Mesendoderm (in vitro differentiated cells): ENCODE data around the gene AGPAT1.

Experiments
- DNase-seq: peaks from one replicate; pipeline ENCODE4 v3.0.0; 2013
- H2AK5ac ChIP-seq: 2 replicates; pipeline ENCODE4 v1.6.1; 2013; ENCODE audit warnings: low read length, inconsistent platforms
- H2BK120ac ChIP-seq: 2 replicates; pipeline ENCODE4 v1.6.1; 2013; ENCODE audit warnings: low read depth, mild to moderate bottlenecking, low read length, moderate library complexity, mixed read lengths
- H2BK15ac ChIP-seq: replicated peaks from 2 replicates; pipeline ENCODE4 v1.6.1; 2013; ENCODE audit warnings: low read depth, mild to moderate bottlenecking, moderate library complexity
- H2BK5ac ChIP-seq: 2 replicates; pipeline ENCODE4 v1.6.1; 2013; ENCODE audit warnings: low read length, inconsistent platforms
- H3K18ac ChIP-seq: 2 replicates; pipeline ENCODE4 v1.6.1; 2013; ENCODE audit warnings: mild to moderate bottlenecking, low read length, mixed read lengths
- H3K23ac ChIP-seq: one replicate; pipeline ENCODE4 v1.6.1; 2013; ENCODE audit warnings: low read length
- H3K27ac ChIP-seq: 2 replicates; pipeline ENCODE4 v1.5.1; 2013; ENCODE audit warnings: low read depth, mild to moderate bottlenecking, inconsistent platforms, low read length, moderate library complexity
- H3K27me3 ChIP-seq: 2 replicates; pipeline ENCODE4 v1.6.1; 2013; ENCODE audit warnings: low read length, control low read depth, mild to moderate bottlenecking, inconsistent platforms; ENCODE audit not compliant: insufficient read depth, poor library complexity
- H3K36me3 ChIP-seq: 2 replicates; pipeline ENCODE4 v1.6.1; 2013; ENCODE audit warnings: low read length, inconsistent platforms; ENCODE audit not compliant: control insufficient read depth, insufficient read depth
- H3K4ac ChIP-seq: one replicate; pipeline ENCODE4 v1.6.1; 2013; ENCODE audit warnings: low read depth, mild to moderate bottlenecking, low read length, moderate library complexity
- H3K4me1 ChIP-seq: 2 replicates; pipeline ENCODE4 v1.6.1; 2013; ENCODE audit warnings: low read depth, low read length, inconsistent platforms; ENCODE audit not compliant: control insufficient read depth
- H3K4me2 ChIP-seq: 2 replicates; pipeline ENCODE4 v1.6.1; 2013; ENCODE audit warnings: low read length
- H3K4me3 ChIP-seq: 2 replicates; pipeline ENCODE4 v1.5.1; 2013; ENCODE audit warnings: mild to moderate bottlenecking, low read length
- H3K56ac ChIP-seq: one replicate; pipeline ENCODE4 v1.6.1; 2013; ENCODE audit warnings: low read length
- H3K79me1 ChIP-seq: 2 replicates; pipeline ENCODE4 v1.6.1; 2013; ENCODE audit warnings: low read length, inconsistent platforms
- H3K79me2 ChIP-seq: 2 replicates; pipeline ENCODE4 v1.6.1; 2013; ENCODE audit warnings: mild to moderate bottlenecking, low read length; ENCODE audit not compliant: control insufficient read depth, insufficient read depth
- H3K9ac ChIP-seq: 2 replicates; pipeline ENCODE4 v1.6.1; 2013; ENCODE audit warnings: low read length, inconsistent platforms
- H4K5ac ChIP-seq: one replicate; pipeline ENCODE4 v1.6.1; 2013; ENCODE audit warnings: low read length
- H4K8ac ChIP-seq: one replicate; pipeline ENCODE4 v1.6.1; 2013; ENCODE audit warnings: low read depth, mild to moderate bottlenecking, control low read depth, low read length, moderate library complexity
- WGBS: extraction: QIAGEN DNeasy Blood & Tissue Kit; methylation state at CpG from one replicate; pipeline ENCODE4 v1.1.7; 2013; ENCODE audit warnings: low lambda C conversion rate, missing lambda C conversion rate; ENCODE audit not compliant: insufficient coverage; ENCODE audit errors: extremely low coverage; 5-methylcytosine and 5-hydroxymethylcytosine counted together

The AGPAT1 gene

GRCh38 chr6:32182555-32182981, 6.7 kb upstream of the AGPAT1 start:
- peaks cover 5% of the 10 kb centered on the region for H3K79me1 ChIP-seq
- no peak overlapping the region for H2BK120ac ChIP-seq
- no peak overlapping the region for H2AK5ac ChIP-seq
- WGBS: no CpG with 5 or more reads among the region's 10 CpGs
- no peak overlapping the region for H3K23ac ChIP-seq
- no peak overlapping the region for H3K4me2 ChIP-seq
- H3K79me2 ChIP-seq: peaks cover 7% of the 10 kb centered on the region
- peak overlapping the region; percentile 1 for H3K9ac ChIP-seq
- no peak overlapping the region for H4K8ac ChIP-seq
- no peak overlapping the region for H3K4ac ChIP-seq
- no peak overlapping the region for H3K4me3 ChIP-seq
- H2BK5ac ChIP-seq: no peak overlapping the region
- H3K27ac ChIP-seq: no peak overlapping the region
- H3K36me3 ChIP-seq: peaks cover 7% of the 10 kb centered on the region
- H3K18ac ChIP-seq: no peak overlapping the region
- H3K4me1 ChIP-seq: peaks cover 4% of the 10 kb centered on the region
- no peaks in the 10 kb centered on the region for H3K27me3 ChIP-seq
- H2BK15ac ChIP-seq: no peak overlapping the region
- no peak overlapping the region for H4K5ac ChIP-seq
- H3K56ac ChIP-seq: no peak overlapping the region
- no peak for DNase-seq

DNA sequence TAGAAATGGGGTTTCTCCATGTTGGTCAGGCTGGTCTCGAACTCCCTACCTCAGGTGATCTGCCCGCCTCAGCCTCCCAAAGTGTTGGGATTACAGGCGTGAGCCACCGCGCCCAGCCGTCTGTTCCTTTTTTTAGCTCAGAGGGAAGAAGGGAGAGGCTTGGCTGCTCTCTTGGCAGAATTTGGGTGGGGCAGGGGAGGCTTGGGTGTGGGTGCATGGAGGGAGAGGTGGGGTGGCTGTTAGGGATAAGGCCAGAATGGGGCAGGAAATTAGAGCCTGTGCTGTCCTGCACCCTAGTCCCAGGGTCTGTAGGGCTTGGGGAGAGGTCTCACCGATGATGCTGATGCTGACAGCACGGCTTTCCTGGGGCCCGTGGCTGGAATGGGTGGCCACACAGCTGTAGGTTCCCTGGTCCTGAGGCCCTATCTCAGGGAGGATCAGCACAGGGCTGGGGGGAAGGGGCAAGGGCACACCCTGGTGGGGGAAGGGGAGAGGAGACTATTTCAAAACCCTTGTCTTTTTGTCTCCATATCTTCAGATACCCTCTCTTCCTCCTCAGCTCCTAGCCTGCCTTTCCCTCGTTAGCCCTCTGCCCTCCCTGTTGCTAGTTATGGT, 6.1 kb upstream of the AGPAT1 start:
- peaks cover 7% of the 10 kb centered on the region for H3K79me2 ChIP-seq
- peak overlapping the region; percentile 30 for H3K56ac ChIP-seq
- H2BK120ac ChIP-seq: no peak overlapping the region
- peaks cover 3% of the 10 kb centered on the region for H3K79me1 ChIP-seq
- no peak overlapping the region for H2AK5ac ChIP-seq
- no peak overlapping the region for H2BK15ac ChIP-seq
- H3K27ac ChIP-seq: no peak overlapping the region
- H3K4me3 ChIP-seq: no peak overlapping the region
- no peak for DNase-seq
- H3K27me3 ChIP-seq: no peaks in the 10 kb centered on the region
- H4K5ac ChIP-seq: no peak overlapping the region
- peak overlapping the region; percentile 1 for H3K9ac ChIP-seq
- H2BK5ac ChIP-seq: no peak overlapping the region
- peaks cover 4% of the 10 kb centered on the region for H3K36me3 ChIP-seq
- H3K4me2 ChIP-seq: no peak overlapping the region
- H3K18ac ChIP-seq: no peak overlapping the region
- H4K8ac ChIP-seq: no peak overlapping the region
- peaks cover 4% of the 10 kb centered on the region for H3K4me1 ChIP-seq
- no peak overlapping the region for H3K23ac ChIP-seq
- H3K4ac ChIP-seq: no peak overlapping the region
- no CpG with 5 or more reads among the region's 10 CpGs for WGBS

- Histone ChIP-seq H3K4me1 (peaks cover 9% of the 10 kb centered on the region), H3K4ac (no peak overlapping the region), H4K5ac (no peak overlapping the region), H2BK120ac (no peak overlapping the region), H2BK5ac (no peak overlapping the region), H3K79me1 (peaks cover 3% of the 10 kb centered on the region), H3K79me2 (peaks cover 8% of the 10 kb centered on the region), H3K23ac (no peak overlapping the region), H4K8ac (no peak overlapping the region), H3K18ac (no peak overlapping the region), H3K56ac (no peak overlapping the region), H2AK5ac (no peak overlapping the region), H3K4me3 (no peak overlapping the region), H3K4me2 (no peak overlapping the region), H3K9ac (no peak overlapping the region), H2BK15ac (no peak overlapping the region), H3K27me3 (no peaks in the 10 kb centered on the region), H3K36me3 (peaks cover 1% of the 10 kb centered on the region), H3K27ac (no peak overlapping the region)
- DNase-seq: no peak
- no CpG with 5 or more reads among the region's 15 CpGs for WGBS
These were observed 5.3 kb upstream of the AGPAT1 start for GRCh38 chr6:32181148-32181702.

DNA sequence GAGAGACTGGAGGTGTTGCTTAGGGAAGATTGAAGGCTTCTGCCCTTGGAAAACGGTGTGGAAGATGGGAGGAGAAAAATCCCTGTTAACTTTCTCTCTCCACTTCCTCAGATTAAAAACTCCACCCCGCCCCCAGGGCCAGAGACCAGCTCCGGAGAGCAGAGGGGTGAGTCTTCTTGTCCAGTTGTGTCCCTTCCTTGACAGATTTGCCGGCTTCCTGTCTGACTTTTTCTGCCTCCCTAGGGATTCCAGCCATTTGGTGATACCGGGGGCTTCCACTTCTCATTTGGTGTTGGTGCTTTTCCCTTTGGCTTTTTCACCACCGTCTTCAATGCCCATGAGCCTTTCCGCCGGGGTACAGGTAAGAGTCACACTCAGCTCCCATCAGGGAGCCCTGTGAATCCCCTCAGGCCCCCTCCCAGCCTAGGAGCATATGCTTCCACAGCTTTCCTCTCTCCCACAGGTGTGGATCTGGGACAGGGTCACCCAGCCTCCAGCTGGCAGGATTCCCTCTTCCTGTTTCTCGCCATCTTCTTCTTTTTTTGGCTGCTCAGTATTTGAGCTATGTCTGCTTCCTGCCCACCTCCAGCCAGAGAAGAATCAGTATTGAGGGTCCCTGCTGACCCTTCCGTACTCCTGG, 4.0 kb upstream of the AGPAT1 start:
- H3K36me3 ChIP-seq: peaks cover 1% of the 10 kb centered on the region
- peaks cover 17% of the 10 kb centered on the region for H3K79me2 ChIP-seq
- no peak overlapping the region for H2BK15ac ChIP-seq
- no peak overlapping the region for H2BK5ac ChIP-seq
- no peak overlapping the region for H3K4ac ChIP-seq
- no peak overlapping the region for H2AK5ac ChIP-seq
- no peak overlapping the region for H3K18ac ChIP-seq
- no peak overlapping the region for H3K4me2 ChIP-seq
- peaks cover 6% of the 10 kb centered on the region for H3K79me1 ChIP-seq
- no peaks in the 10 kb centered on the region for H3K27me3 ChIP-seq
- no peak overlapping the region for H3K9ac ChIP-seq
- no peak overlapping the region for H3K23ac ChIP-seq
- no peak overlapping the region for H2BK120ac ChIP-seq
- no CpG with 5 or more reads among the region's 10 CpGs for WGBS
- H4K5ac ChIP-seq: no peak overlapping the region
- no peak overlapping the region for H3K27ac ChIP-seq
- H4K8ac ChIP-seq: no peak overlapping the region
- H3K56ac ChIP-seq: peak overlapping the region; percentile 91
- no peak for DNase-seq
- H3K4me1 ChIP-seq: peaks cover 13% of the 10 kb centered on the region
- H3K4me3 ChIP-seq: no peak overlapping the region

DNA sequence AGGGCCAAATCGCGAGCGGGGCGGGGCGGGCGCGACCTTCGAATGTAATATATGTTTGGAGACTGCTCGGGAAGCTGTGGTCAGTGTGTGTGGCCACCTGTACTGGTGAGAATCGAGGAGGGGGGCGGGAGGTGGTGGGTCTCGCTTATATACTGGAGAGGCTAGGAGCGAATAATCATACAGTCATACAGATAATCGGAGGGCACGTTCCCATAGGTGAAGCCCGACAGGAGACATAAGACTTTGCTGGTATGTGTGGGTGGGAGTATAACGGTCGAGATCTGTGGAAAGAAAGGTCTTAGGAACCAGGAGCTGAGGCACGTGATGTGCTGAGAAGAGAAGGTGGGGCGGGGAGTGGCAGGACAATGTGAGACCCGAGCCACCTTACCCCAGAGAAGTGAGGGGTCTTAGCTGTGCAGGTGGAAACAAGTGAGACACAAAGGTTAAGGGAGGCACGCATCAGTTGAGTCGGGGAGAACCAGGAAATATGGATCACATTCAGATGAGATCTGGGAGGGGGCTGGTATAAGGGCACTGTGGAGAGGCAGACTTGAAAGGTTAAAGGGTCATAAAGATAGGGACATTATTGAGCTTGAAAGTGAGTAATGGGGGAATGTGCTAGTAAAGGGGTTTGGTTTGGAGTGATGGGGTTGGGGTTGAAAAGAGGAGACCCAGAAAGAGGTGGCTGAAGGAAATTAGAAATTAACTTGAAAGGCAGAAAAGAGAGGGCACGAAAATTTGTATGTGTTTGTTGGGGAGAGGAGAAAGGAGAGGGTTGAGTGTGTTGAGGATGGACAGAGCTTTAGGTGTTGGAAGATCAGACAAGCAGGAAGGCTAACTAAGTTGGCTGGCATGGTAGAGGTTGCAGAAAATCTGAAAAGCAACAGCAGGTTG, 2.9 kb upstream of the AGPAT1 start:
- no peak overlapping the region for H3K27ac ChIP-seq
- no peak overlapping the region for H3K4ac ChIP-seq
- H2BK120ac ChIP-seq: no peak overlapping the region
- no peak overlapping the region for H4K5ac ChIP-seq
- peak overlapping the region; percentile 48 for H3K23ac ChIP-seq
- H3K36me3 ChIP-seq: peaks cover 1% of the 10 kb centered on the region
- H3K4me3 ChIP-seq: peak overlapping the region; percentile 43
- H3K4me1 ChIP-seq: peaks cover 15% of the 10 kb centered on the region
- no peaks in the 10 kb centered on the region for H3K27me3 ChIP-seq
- peak overlapping the region; percentile 9 for H2AK5ac ChIP-seq
- DNase-seq: no peak
- no peak overlapping the region for H4K8ac ChIP-seq
- peaks cover 28% of the 10 kb centered on the region for H3K79me2 ChIP-seq
- peak overlapping the region; percentile 93 for H3K4me2 ChIP-seq
- no peak overlapping the region for H2BK5ac ChIP-seq
- peak overlapping the region; percentile 88 for H3K9ac ChIP-seq
- H3K79me1 ChIP-seq: peaks cover 15% of the 10 kb centered on the region
- H2BK15ac ChIP-seq: no peak overlapping the region
- peak overlapping the region; percentile 91 for H3K56ac ChIP-seq
- no peak overlapping the region for H3K18ac ChIP-seq
- WGBS: 100% methylated on average over 1 of the region's 24 CpGs
